Measurements from ENCODE around the gene N4BP2.

The N4BP2 gene

GRCh38 chr4:40204507-40205258 is 148.0 kb downstream of the N4BP2 start:
- Histone ChIP-seq H3K23ac (ENCODE audit: low read length in 2 of 2) (no peak overlapping the region), H4K8ac (ENCODE audit: low read length) (no peak overlapping the region), H2BK12ac (ENCODE audit: low read length in 2 of 2) (no peak overlapping the region), H3K4me2 (ENCODE audit: low read length, poor library complexity, severe bottlenecking) (no peak overlapping the region), H2BK15ac (ENCODE audit: low read depth, poor library complexity, severe bottlenecking) (no peak overlapping the region), H2AFZ (ENCODE audit: low read depth, low read length) (no peak overlapping the region), H3K27me3 (ENCODE audit: control insufficient read depth in 1 of 2, insufficient read depth in 1 of 2, low read length in 2 of 2) (no peaks in the 10 kb centered on the region), H3K9ac (ENCODE audit: low read length) (no peak overlapping the region), H3K9me3 (ENCODE audit: control insufficient read depth, low read length) (no peaks in the 10 kb centered on the region), H2BK120ac (ENCODE audit: low read depth, low read length) (no peak overlapping the region), H4K91ac (ENCODE audit: low read length) (no peak overlapping the region), H3K4me1 (ENCODE audit: control insufficient read depth, insufficient read depth, low read depth, low read length) (peaks cover 2% of the 10 kb centered on the region), H2BK5ac (ENCODE audit: low read depth, low read length, poor library complexity, severe bottlenecking) (no peak overlapping the region), H2AK5ac (ENCODE audit: low read length, severe bottlenecking) (no peak overlapping the region), H3K14ac (ENCODE audit: low read length in 2 of 2) (peak overlapping the region in 1 of 2 experiments; percentile 7), H3K79me1 (replicated peaks; ENCODE audit: low read length, poor library complexity, severe bottlenecking) (no peaks in the 10 kb centered on the region), H3K18ac (ENCODE audit: low read depth in 1 of 2, low read length in 2 of 2) (peak overlapping the region in 1 of 2 experiments; percentile 1), H3K36me3 (ENCODE audit: control insufficient read depth in 1 of 2, insufficient read depth in 2 of 2, low read depth in 1 of 2, low read length in 2 of 2) (no peaks in the 10 kb centered on the region), H3K4me3 (ENCODE audit: insufficient read depth in 1 of 2, low read depth in 1 of 2, low read length in 2 of 2) (no peak overlapping the region), H3K4ac (ENCODE audit: low read depth in 1 of 2, low read length in 2 of 2) (no peak overlapping the region), H3K27ac (ENCODE audit: low read length, poor library complexity, severe bottlenecking) (no peak overlapping the region)
- no peak for DNase-seq
- WGBS = 97% methylated on average over 9 of the region's 9 CpGs

DNA sequence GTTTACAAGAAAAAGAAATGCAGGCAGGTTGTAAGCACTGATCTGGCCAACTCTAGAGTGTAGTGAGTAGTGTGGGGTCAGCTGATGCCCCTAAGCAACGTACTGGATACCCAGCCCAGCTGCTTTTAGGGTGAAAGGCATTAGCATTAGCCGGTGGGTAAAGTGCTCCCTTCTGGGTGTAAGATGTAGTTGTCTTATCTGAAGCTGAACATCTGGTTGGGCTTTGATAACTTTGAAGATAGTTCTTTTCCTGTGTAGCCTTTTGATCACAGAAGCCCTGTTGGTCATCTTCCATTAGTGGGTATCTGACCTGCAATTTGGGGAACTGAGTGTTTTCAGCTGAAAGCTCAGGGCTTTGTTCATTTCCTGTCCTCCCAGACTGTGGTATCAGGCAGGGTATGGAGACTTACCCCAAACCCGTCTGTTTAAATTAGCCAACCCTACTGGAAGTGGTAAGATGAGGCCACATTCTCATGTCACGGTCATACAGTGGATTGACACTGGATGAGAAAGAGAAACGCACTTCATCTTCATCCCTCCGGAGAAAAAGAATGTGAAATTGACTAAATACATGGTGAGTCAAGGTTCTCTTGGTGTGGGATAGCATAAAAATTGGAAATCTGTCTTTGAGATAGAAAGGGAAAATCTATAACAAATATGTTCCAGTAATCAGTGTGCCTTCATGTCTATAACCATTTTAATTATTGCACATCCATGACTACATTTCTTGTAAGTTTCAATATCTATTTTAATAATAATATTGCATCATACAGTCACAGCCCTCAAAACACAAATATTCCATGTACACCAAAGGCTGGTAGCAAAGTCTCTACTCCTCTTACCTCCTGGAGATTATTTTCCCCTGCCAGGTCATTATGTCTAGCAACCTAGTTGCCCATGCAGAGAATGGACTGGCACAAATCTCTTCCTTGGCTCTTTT is 148.9 kb downstream of the N4BP2 start:
- no peak overlapping the region for H3K23ac ChIP-seq (ENCODE audit: low read length in 2 of 2)
- H3K4me2 ChIP-seq (ENCODE audit: low read length, poor library complexity, severe bottlenecking) = no peak overlapping the region
- 72% methylated on average over 6 of the region's 6 CpGs for WGBS
- H3K27me3 ChIP-seq (ENCODE audit: control insufficient read depth in 1 of 2, insufficient read depth in 1 of 2, low read length in 2 of 2) = no peaks in the 10 kb centered on the region
- no peaks in the 10 kb centered on the region for H3K79me1 ChIP-seq (replicated peaks; ENCODE audit: low read length, poor library complexity, severe bottlenecking)
- no peaks in the 10 kb centered on the region for H3K36me3 ChIP-seq (ENCODE audit: control insufficient read depth in 1 of 2, insufficient read depth in 2 of 2, low read depth in 1 of 2, low read length in 2 of 2)
- no peak overlapping the region for H4K8ac ChIP-seq (ENCODE audit: low read length)
- H3K4ac ChIP-seq (ENCODE audit: low read depth in 1 of 2, low read length in 2 of 2) = no peak overlapping the region
- no peak overlapping the region for H3K27ac ChIP-seq (ENCODE audit: low read length, poor library complexity, severe bottlenecking)
- no peak overlapping the region for H3K9ac ChIP-seq (ENCODE audit: low read length)
- H2BK120ac ChIP-seq (ENCODE audit: low read depth, low read length) = no peak overlapping the region
- peak overlapping the region; percentile 26 for H2AK5ac ChIP-seq (ENCODE audit: low read length, severe bottlenecking)
- no peak overlapping the region for H2BK5ac ChIP-seq (ENCODE audit: low read depth, low read length, poor library complexity, severe bottlenecking)
- H3K4me1 ChIP-seq (ENCODE audit: control insufficient read depth, insufficient read depth, low read depth, low read length) = no peaks in the 10 kb centered on the region
- H2BK12ac ChIP-seq (ENCODE audit: low read length in 2 of 2) = peak overlapping the region in 1 of 2 experiments; percentile 71
- no peak overlapping the region for H3K4me3 ChIP-seq (ENCODE audit: insufficient read depth in 1 of 2, low read depth in 1 of 2, low read length in 2 of 2)
- H3K9me3 ChIP-seq (ENCODE audit: control insufficient read depth, low read length) = no peaks in the 10 kb centered on the region
- peak overlapping the region in 1 of 2 experiments; percentile 1 for H3K18ac ChIP-seq (ENCODE audit: low read depth in 1 of 2, low read length in 2 of 2)
- no peak overlapping the region for H2AFZ ChIP-seq (ENCODE audit: low read depth, low read length)
- no peak overlapping the region for H2BK15ac ChIP-seq (ENCODE audit: low read depth, poor library complexity, severe bottlenecking)
- no peak overlapping the region for H4K91ac ChIP-seq (ENCODE audit: low read length)
- DNase-seq = no peak
- peak overlapping the region in 1 of 2 experiments; percentile 7 for H3K14ac ChIP-seq (ENCODE audit: low read length in 2 of 2)

- Histone ChIP-seq H2BK5ac (ENCODE audit: low read depth, low read length, poor library complexity, severe bottlenecking) (no peak overlapping the region), H4K8ac (ENCODE audit: low read length) (no peak overlapping the region), H3K23ac (ENCODE audit: low read length in 2 of 2) (no peak overlapping the region), H3K79me1 (replicated peaks; ENCODE audit: low read length, poor library complexity, severe bottlenecking) (no peaks in the 10 kb centered on the region), H3K4me2 (ENCODE audit: low read length, poor library complexity, severe bottlenecking) (no peak overlapping the region), H3K4ac (ENCODE audit: low read depth in 1 of 2, low read length in 2 of 2) (no peak overlapping the region), H3K14ac (ENCODE audit: low read length in 2 of 2) (no peak overlapping the region), H3K9me3 (ENCODE audit: control insufficient read depth, low read length) (no peaks in the 10 kb centered on the region), H2AFZ (ENCODE audit: low read depth, low read length) (no peak overlapping the region), H3K18ac (ENCODE audit: low read depth in 1 of 2, low read length in 2 of 2) (no peak overlapping the region), H2AK5ac (ENCODE audit: low read length, severe bottlenecking) (no peak overlapping the region), H2BK15ac (ENCODE audit: low read depth, poor library complexity, severe bottlenecking) (no peak overlapping the region), H3K27me3 (ENCODE audit: control insufficient read depth in 1 of 2, insufficient read depth in 1 of 2, low read length in 2 of 2) (no peaks in the 10 kb centered on the region), H2BK120ac (ENCODE audit: low read depth, low read length) (no peak overlapping the region), H4K91ac (ENCODE audit: low read length) (no peak overlapping the region), H3K27ac (ENCODE audit: low read length, poor library complexity, severe bottlenecking) (no peak overlapping the region), H3K9ac (ENCODE audit: low read length) (no peak overlapping the region), H3K4me3 (ENCODE audit: insufficient read depth in 1 of 2, low read depth in 1 of 2, low read length in 2 of 2) (no peak overlapping the region), H2BK12ac (ENCODE audit: low read length in 2 of 2) (no peak overlapping the region), H3K36me3 (ENCODE audit: control insufficient read depth in 1 of 2, insufficient read depth in 2 of 2, low read depth in 1 of 2, low read length in 2 of 2) (no peaks in the 10 kb centered on the region), H3K4me1 (ENCODE audit: control insufficient read depth, insufficient read depth, low read depth, low read length) (no peaks in the 10 kb centered on the region)
- DNase-seq = no peak
- WGBS = no CpG with 5 or more reads among the region's 2 CpGs
Observed at GRCh38 chr4:40206426-40206825, 149.8 kb downstream of the N4BP2 start.

Data from mesenchymal stem cell (in vitro differentiated cells and primary cell).